NCI-H2029 (cell line): ENCODE data around the gene CDH1.
"Not testable (repeated sequence)": the region's sequence is repeated elsewhere in the genome, so short reads cannot be mapped to it uniquely, and the experiment has no call there.

Experiments used
- DNase-seq: peaks from one replicate; lab custom pipeline; 2025; lab: John Stamatoyannopoulos, UW

The CDH1 gene

GRCh38 chr16:68762996-68763756 lies 26.1 kb downstream of the CDH1 start:
- no peak for DNase-seq

DNA sequence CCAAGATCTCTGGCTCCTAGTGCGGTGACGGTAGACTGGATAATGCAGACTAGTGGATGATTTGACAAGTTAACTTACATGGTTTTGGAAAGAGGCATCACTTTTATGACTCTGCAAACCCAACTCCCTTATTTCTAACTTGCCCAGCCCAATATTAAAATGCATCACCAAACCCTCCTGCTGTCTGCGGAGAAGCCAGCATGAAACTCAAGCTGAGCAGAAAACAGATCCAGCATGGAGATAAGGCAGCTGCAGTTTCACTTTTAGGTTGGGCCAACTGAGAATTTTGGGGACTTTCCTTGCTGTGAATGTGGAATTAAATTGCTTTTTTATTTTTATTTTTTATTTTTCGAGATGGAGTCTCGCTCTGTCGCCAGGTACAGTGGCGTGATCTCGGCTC lies 27.8 kb downstream of the CDH1 start:
- DNase-seq: no peak

- DNase-seq: no peak
These were observed 30.5 kb downstream of the CDH1 start for GRCh38 chr16:68767581-68767980.

GRCh38 chr16:68768175-68768574 lies 31.1 kb downstream of the CDH1 start:
- DNase-seq: no peak

DNA sequence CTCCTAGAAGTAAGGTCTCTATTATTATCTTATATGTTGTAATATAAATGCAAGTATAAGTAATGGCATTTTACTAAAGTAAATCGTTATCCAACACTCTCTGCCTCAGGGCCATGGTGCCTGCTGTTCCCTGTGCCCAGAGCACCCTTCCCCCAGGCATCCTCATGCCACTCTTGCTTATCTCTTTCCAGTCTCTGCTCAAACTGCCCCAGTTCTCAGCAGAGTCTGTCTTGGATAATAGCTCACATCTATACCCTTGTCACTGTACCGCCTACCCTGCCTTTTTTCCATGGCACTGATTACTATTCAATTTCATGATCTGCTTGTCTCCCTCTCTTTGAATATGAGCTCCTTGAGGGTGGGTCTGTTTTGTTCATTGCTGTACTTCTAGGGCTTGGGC lies 31.7 kb downstream of the CDH1 start:
- DNase-seq: no peak

GRCh38 chr16:68770671-68771070 lies 33.6 kb downstream of the CDH1 start:
- no peak for DNase-seq

- no peak for DNase-seq
These were observed 35.1 kb downstream of the CDH1 start for GRCh38 chr16:68772030-68772681.

GRCh38 chr16:68772871-68773270 lies 35.8 kb downstream of the CDH1 start:
- no peak for DNase-seq

- DNase-seq: no peak
These were observed 38.0 kb downstream of the CDH1 start for GRCh38 chr16:68774982-68775634.

DNA sequence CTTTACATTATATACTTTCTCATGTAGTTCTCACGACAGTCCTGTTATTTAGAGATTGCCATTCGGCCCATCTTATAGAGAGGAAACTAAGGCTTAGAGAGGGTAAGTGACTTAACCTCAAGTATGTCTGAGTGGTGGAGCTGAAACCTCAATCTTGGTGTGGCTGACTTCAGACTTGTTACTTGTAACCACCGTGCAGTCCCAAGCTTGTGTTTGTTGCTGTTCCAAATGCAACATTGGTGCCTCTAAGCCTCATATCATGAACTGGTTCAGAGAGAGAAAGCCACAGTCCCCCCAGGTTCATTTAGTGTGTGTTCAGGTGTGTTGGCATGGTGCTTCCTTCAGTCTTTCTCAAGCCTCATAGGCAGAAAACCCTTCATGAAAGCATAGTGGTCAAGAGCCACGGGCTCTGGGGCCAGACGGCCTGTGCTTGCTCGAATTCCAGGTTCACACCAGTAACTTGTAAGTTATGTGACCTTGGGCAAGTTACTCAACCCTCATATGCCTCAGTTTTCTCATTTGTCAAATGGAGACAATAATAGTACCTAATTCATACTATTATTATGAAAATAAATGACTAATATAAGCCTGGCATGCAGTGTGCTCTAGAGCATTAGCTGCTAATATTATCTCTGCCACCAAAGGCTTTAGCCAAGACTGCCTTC lies 39.9 kb downstream of the CDH1 start:
- no peak for DNase-seq

GRCh38 chr16:68778551-68779231 lies 41.6 kb downstream of the CDH1 start:
- DNase-seq: peak; percentile 63

- DNase-seq: peak; percentile 45
These were observed 42.8 kb downstream of the CDH1 start for GRCh38 chr16:68779891-68780290.

GRCh38 chr16:68781784-68782183 lies 44.7 kb downstream of the CDH1 start:
- no peak for DNase-seq

GRCh38 chr16:68782198-68783174 lies 45.4 kb downstream of the CDH1 start:
- DNase-seq: no peak

- no peak for DNase-seq
These were observed 47.1 kb downstream of the CDH1 start for GRCh38 chr16:68784226-68784625.

DNA sequence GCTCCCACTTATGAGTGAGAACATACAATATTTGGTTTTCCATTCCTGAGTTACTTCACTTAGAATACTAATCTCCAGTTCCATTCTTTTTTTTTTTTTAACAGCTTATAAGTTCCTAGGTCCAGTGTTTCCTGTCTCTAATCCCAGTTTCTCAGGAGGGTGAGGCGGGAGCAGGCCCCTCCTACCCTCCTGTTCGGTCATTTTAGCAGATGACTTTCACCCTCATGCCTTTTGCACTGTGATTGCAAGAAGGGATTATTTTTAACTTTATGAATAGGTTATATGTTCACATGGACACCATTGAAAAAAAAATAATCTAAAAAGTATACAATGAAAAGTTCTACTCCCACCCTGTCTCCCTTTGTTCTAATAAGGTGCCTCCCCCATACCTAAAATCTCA lies 47.6 kb downstream of the CDH1 start:
- DNase-seq: no peak

DNA sequence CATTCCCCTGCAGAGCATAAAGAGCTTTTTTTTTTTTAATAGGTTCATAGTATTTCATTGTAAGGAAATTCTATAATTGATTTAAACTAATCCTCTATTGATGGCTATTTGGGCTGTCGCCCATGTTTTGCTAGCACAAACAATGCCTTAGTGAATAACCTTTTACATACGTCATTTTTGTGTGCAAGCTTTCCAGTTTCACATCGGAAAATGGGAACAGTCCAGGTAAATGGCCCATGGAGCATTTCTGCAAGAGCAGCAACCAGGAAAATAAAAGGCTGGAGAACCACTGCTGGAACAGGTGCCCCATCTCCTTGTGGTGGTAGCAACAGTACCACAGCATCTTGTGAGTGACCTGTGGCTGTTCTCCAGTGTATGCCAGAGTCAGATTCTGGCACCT lies 48.6 kb downstream of the CDH1 start:
- DNase-seq: no peak

DNA sequence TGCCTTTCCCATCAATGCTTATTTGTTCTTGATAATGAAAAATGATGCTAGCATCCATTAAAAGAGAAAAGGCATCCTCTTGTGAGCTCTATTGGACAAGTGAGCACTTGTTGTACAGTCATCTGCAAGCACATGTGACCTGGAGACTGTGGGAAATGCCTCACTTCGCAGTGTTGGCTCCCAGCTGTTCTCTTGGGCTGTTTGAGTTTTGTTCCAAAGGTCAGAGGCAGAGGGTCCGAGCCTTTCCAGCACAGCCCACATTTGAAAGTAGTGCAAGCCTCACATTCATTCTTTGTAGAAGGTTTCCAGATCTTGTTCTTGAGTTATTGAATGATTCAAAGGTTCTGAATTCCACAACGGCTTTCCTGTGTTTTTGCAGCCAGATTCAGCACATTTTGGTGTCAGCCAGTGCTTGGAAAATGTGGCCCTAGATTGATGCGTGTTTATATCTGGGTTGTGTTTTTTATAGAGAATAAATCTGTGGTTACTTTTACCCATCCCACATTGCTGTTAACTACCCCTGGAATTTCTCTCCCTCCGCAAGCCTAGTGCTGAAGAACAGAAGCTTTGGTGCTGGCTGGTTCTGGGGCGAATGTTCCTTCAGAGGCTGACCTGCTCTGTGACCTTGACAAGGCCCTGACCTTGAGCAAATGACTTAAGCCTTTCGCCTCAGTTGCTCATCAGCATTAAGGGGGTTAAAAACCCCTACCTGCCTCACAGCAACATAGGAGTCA lies 49.8 kb downstream of the CDH1 start:
- peak; percentile 65 for DNase-seq

GRCh38 chr16:68787419-68787807 lies 50.3 kb downstream of the CDH1 start:
- not testable (repeated sequence) for DNase-seq

DNA sequence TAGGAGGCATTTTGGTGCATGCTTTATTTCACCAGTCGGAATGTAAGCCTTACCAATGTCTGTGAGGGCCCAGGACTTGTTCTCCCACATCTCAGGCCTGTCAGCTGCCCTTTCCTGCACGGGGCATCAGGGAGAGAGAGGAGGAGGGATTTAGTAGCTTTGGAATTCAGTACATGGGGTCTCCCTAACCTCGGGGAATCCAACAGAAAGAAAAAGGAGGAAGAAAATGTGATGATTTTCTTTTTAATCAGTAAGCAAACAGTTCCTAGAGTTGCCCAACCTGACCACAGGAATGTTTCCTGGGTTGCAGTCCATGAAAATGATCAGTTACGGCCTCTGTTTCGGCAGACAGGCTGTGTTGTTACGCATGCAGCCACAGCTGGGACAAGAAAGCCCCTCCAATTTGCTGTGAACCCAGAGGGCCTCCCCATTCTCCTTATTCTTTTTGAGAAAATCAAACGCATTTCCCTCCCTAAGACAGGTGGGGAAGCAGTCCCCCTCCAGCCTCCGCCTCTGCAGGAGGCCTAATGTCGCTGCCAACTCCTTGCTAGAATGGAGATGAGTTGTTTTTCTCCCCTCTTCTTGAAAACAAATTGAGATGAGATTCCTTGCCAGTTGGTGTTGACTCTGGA lies 53.2 kb downstream of the CDH1 start:
- no peak for DNase-seq
